ENCODE data around the gene DDIT4. TPM values are rescaled to one million over a fixed set of nuclear protein-coding genes. Genes with fewer than 3 reads are reported as not detected.

DDIT4 gene
- total and polyA plus RNA-seq, 9 of the 15 experiments (the other 6 are each of a cell fraction or from before 2014, with no cell fraction given): 8.2 to 675 (median 159) TPM

DNA sequence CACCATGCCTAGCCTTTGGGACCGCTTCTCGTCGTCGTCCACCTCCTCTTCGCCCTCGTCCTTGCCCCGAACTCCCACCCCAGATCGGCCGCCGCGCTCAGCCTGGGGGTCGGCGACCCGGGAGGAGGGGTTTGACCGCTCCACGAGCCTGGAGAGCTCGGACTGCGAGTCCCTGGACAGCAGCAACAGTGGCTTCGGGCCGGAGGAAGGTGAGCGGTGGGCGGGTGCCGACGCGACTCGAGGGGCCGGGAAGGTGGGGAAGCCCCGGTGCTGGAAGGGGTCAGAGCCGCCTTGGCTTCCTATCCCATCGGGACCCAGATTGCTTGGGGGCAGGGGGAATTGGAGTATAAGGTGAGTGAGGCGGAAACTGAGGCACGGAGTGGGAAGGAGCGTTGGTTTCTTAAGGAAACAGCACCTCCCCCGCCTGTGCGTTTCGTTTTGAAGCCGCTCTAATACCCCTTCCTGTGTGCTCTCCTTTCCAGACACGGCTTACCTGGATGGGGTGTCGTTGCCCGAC is 547 bp downstream of the DDIT4 start (continued):
- TF ChIP-seq, protein P1, sequence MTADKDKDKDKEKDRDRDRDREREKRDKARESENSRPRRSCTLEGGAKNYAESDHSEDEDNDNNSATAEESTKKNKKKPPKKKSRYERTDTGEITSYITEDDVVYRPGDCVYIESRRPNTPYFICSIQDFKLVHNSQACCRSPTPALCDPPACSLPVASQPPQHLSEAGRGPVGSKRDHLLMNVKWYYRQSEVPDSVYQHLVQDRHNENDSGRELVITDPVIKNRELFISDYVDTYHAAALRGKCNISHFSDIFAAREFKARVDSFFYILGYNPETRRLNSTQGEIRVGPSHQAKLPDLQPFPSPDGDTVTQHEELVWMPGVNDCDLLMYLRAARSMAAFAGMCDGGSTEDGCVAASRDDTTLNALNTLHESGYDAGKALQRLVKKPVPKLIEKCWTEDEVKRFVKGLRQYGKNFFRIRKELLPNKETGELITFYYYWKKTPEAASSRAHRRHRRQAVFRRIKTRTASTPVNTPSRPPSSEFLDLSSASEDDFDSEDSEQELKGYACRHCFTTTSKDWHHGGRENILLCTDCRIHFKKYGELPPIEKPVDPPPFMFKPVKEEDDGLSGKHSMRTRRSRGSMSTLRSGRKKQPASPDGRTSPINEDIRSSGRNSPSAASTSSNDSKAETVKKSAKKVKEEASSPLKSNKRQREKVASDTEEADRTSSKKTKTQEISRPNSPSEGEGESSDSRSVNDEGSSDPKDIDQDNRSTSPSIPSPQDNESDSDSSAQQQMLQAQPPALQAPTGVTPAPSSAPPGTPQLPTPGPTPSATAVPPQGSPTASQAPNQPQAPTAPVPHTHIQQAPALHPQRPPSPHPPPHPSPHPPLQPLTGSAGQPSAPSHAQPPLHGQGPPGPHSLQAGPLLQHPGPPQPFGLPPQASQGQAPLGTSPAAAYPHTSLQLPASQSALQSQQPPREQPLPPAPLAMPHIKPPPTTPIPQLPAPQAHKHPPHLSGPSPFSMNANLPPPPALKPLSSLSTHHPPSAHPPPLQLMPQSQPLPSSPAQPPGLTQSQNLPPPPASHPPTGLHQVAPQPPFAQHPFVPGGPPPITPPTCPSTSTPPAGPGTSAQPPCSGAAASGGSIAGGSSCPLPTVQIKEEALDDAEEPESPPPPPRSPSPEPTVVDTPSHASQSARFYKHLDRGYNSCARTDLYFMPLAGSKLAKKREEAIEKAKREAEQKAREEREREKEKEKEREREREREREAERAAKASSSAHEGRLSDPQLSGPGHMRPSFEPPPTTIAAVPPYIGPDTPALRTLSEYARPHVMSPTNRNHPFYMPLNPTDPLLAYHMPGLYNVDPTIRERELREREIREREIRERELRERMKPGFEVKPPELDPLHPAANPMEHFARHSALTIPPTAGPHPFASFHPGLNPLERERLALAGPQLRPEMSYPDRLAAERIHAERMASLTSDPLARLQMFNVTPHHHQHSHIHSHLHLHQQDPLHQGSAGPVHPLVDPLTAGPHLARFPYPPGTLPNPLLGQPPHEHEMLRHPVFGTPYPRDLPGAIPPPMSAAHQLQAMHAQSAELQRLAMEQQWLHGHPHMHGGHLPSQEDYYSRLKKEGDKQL (CRISPR knock-in tag; IDR thresholded peaks at IDR 0.05; ENCODE audit: borderline replicate concordance): 0 out of 2 replicates have a peak, but pooled peaks have one; percentile 84
- TF ChIP-seq ARID2 (IDR thresholded peaks at IDR 0.05) (peak; percentile 67; the same call in 1 of the 2 replicates), SMARCC2 (IDR thresholded peaks at IDR 0.05; ENCODE audit: low read depth) (peak; percentile 43; the same call in 1 of the 2 replicates), NKRF (IDR thresholded peaks at IDR 0.05; ENCODE audit: borderline replicate concordance) (peak; percentile 73), RB1 (IDR thresholded peaks at IDR 0.05; ENCODE audit: low read depth) (no peak), ZNF165 (CRISPR knock-in tag; IDR thresholded peaks at IDR 0.05; ENCODE audit: borderline replicate concordance) (0 out of 2 replicates have a peak, but pooled peaks have one; percentile 66), ZNF780A (CRISPR knock-in tag; IDR thresholded peaks at IDR 0.05) (peak; percentile 20; the same call in 1 of the 2 replicates), SIRT6 (IDR thresholded peaks at IDR 0.05; ENCODE audit: low read depth, low read length) (peak; percentile 93), RBM39 (optimal IDR thresholded peaks at IDR 0.05; ENCODE audit: low read depth, low read length) (no peak), RBM14 (IDR thresholded peaks at IDR 0.05; ENCODE audit: borderline replicate concordance, insufficient read depth, low read depth, low read length) (peak; percentile 99), FOXJ2 (tag; IDR thresholded peaks at IDR 0.05) (no peak), CREB1 (IDR thresholded peaks at IDR 0.05) (no peak), CREB1 (CRISPR knock-in tag; IDR thresholded peaks at IDR 0.05) (0 out of 2 replicates have a peak, but pooled peaks have one; percentile 20), SMAD2 (IDR thresholded peaks at IDR 0.05; ENCODE audit: low read depth, low read length) (no peak), CHD1 (IDR thresholded peaks at IDR 0.05; ENCODE audit: low read length) (peak; percentile 99), KDM5B (IDR thresholded peaks at IDR 0.05; ENCODE audit: insufficient replicate concordance, low read depth, low read length) (peak; percentile 84), SRSF7 (optimal IDR thresholded peaks at IDR 0.05; ENCODE audit: low read depth, low read length) (peak; percentile 54), ZNF174 (CRISPR knock-in tag; IDR thresholded peaks at IDR 0.05) (no peak)
- TF ChIP-seq, protein P2, sequence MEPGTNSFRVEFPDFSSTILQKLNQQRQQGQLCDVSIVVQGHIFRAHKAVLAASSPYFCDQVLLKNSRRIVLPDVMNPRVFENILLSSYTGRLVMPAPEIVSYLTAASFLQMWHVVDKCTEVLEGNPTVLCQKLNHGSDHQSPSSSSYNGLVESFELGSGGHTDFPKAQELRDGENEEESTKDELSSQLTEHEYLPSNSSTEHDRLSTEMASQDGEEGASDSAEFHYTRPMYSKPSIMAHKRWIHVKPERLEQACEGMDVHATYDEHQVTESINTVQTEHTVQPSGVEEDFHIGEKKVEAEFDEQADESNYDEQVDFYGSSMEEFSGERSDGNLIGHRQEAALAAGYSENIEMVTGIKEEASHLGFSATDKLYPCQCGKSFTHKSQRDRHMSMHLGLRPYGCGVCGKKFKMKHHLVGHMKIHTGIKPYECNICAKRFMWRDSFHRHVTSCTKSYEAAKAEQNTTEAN (CRISPR knock-in tag; IDR thresholded peaks at IDR 0.05): no peak
